ENCODE measurements around the gene DEFB131B. TPM values are rescaled to one million over a fixed set of nuclear protein-coding genes. Genes with fewer than 3 reads are reported as not detected.

The DEFB131B gene
- total RNA-seq, 1 experiment from 2014 or later = not detected

Other genes with a start within 250 kb of the DEFB131B start
- gene DEFB108B, start 45.3 kb upstream of the DEFB131B start, total RNA-seq (2014; rRNA removed; shearing (Covaris generic)) = not detected in 2 replicates
- gene XNDC1N, start 50.1 kb downstream of the DEFB131B start, total RNA-seq (2014; rRNA removed; shearing (Covaris generic)) = 0.41 and 10.1 TPM in 2 replicates
- 33.9 and 47.2 TPM in 2 replicates for gene RNF121, start 50.6 kb downstream of the DEFB131B start, total RNA-seq (2014; rRNA removed; shearing (Covaris generic))
- 0.25 and 5.6 TPM in 2 replicates for gene IL18BP, start 120.5 kb downstream of the DEFB131B start, total RNA-seq (2014; rRNA removed; shearing (Covaris generic))
- 128 and 136 TPM in 2 replicates for gene NUMA1, start 202.1 kb downstream of the DEFB131B start, total RNA-seq (2014; rRNA removed; shearing (Covaris generic))
- gene LRRC51, start 202.4 kb downstream of the DEFB131B start, total RNA-seq (2014; rRNA removed; shearing (Covaris generic)) = 7.1 and 10.8 TPM in 2 replicates
- gene LAMTOR1, start 224.8 kb downstream of the DEFB131B start, total RNA-seq (2014; rRNA removed; shearing (Covaris generic)) = 185 and 194 TPM in 2 replicates
- not detected in 2 replicates for gene TOMT, start 227.5 kb downstream of the DEFB131B start, total RNA-seq (2014; rRNA removed; shearing (Covaris generic))
- 19.5 and 28.7 TPM in 2 replicates for gene ANAPC15, start 234.2 kb downstream of the DEFB131B start, total RNA-seq (2014; rRNA removed; shearing (Covaris generic))

Data from G401 (cell line).